K562 (cell line): ENCODE results near the gene MINPP1. TPM values are rescaled to one million over a fixed set of nuclear protein-coding genes. Genes with fewer than 3 reads are reported as not detected.

Source experiments
- ATAC-seq: fragments of 200-7000 bp; cut with Tn5 transposase; 3 replicates; pipeline ENCODE4 v1.9.1; 2020; ENCODE audit warnings: moderate library complexity
- BruUV-seq: library from RNA; stranded (reverse); fragments of 400-500 nt; replicated peaks from 2 replicates; lab custom pipeline; 2021; lab: Mats Ljungman, UMichigan
- CTCF ChIA-PET: fragments of 300-600 bp; formaldehyde crosslinking; extraction: SDS; loops from one replicate; lab custom pipeline; 2021; ENCODE audit warnings: low intra/inter-chr PET ratio; lab: Yijun Ruan, JAX
- POLR2A ChIA-PET: fragments of 300-600, 350-650 bp; sonication (Branson Sonifier 250); formaldehyde crosslinking; extraction: SDS; loops from one replicate; lab custom pipeline; 2021; ENCODE audit warnings: antibody characterized with exemption, inconsistent platforms; lab: Yijun Ruan, JAX
- DNase-seq, 4 experiments: peaks; one replicate each; pipeline versions ENCODE4 v3.0.0 to v3.0.0-alpha.2; 2011 to 2018; ENCODE audit warnings: low spot score in 3 of 4, mixed read lengths in 3 of 4; ENCODE audit errors: extremely low read depth in 1 of 4
- FAIRE-seq: peaks from 2 replicates; lab custom pipeline; 2011; peaks lifted over from hg19 to GRCh38; lab: Jason Lieb, UNC
- H2AFZ ChIP-seq: 2 replicates; pipeline ENCODE4 v1.6.0; 2011; ENCODE audit warnings: low read depth, low read length, control low read depth, inconsistent platforms
- H3K27ac ChIP-seq: fragments of 200-600 bp; 3 replicates; pipeline ENCODE4 v1.8.0; 2011; ENCODE audit warnings: low read depth, mild to moderate bottlenecking, control low read depth, inconsistent platforms, low read length, moderate library complexity, mixed read lengths; ENCODE audit errors: extremely low read depth
- H3K27me3 ChIP-seq, 2 experiments: fragments of 300-600 bp in 1 of 2; 2 replicates in 1 of 2; 3 replicates in 1 of 2; pipeline versions ENCODE4 v1.6.0 to v1.8.0; 2011; ENCODE audit warnings: inconsistent platforms in 2 of 2, low read length in 2 of 2, mild to moderate bottlenecking in 1 of 2, mixed read lengths in 1 of 2, moderate library complexity in 1 of 2; ENCODE audit not compliant: control insufficient read depth in 2 of 2, insufficient read depth in 2 of 2
- H3K36me3 ChIP-seq: fragments of 300-600 bp; 3 replicates; pipeline ENCODE4 v1.8.0; 2011; ENCODE audit warnings: mild to moderate bottlenecking, low read length, inconsistent platforms; ENCODE audit not compliant: control insufficient read depth, insufficient read depth
- H3K4me1 ChIP-seq, 2 experiments: fragments of 200-600 bp in 1 of 2; replicated peaks in 1 of 2; 2 replicates in 1 of 2; 3 replicates in 1 of 2; pipeline versions ENCODE4 v1.5.1 to v1.8.0; 2011; ENCODE audit warnings: inconsistent platforms in 2 of 2, low read length in 2 of 2, mild to moderate bottlenecking in 1 of 2, mixed read lengths in 1 of 2, moderate library complexity in 1 of 2; ENCODE audit not compliant: control insufficient read depth in 2 of 2, insufficient read depth in 2 of 2
- H3K4me2 ChIP-seq: 2 replicates; pipeline ENCODE4 v1.6.1; 2011; ENCODE audit warnings: low read length, control low read depth, inconsistent platforms, mixed read lengths; ENCODE audit not compliant: insufficient read depth
- H3K4me3 ChIP-seq: fragments of 200-600 bp; sonication (generic), shearing (Covaris generic); 2 replicates; pipeline ENCODE4 v1.5.1; 2016; ENCODE audit warnings: control low read depth, inconsistent platforms
- H3K79me2 ChIP-seq: fragments of 200-600 bp; 3 replicates; pipeline ENCODE4 v1.8.0; 2011; ENCODE audit warnings: low read length, inconsistent platforms; ENCODE audit not compliant: control insufficient read depth, insufficient read depth
- H3K9ac ChIP-seq, 2 experiments: 2 replicates each; pipeline versions ENCODE4 v1.6.0 to v1.6.1; 2011; ENCODE audit warnings: low read depth in 2 of 2, low read length in 2 of 2, control low read depth in 1 of 2, inconsistent platforms in 1 of 2, mild to moderate bottlenecking in 1 of 2, mixed read lengths in 1 of 2; ENCODE audit not compliant: insufficient read depth in 1 of 2
- H3K9me1 ChIP-seq: one replicate; pipeline ENCODE4 v1.6.0; 2011; ENCODE audit warnings: inconsistent platforms, mild to moderate bottlenecking, low read length, moderate library complexity; ENCODE audit not compliant: control insufficient read depth, insufficient read depth
- H3K9me3 ChIP-seq: replicated peaks from 2 replicates; pipeline ENCODE4 v1.5.1; 2011; ENCODE audit warnings: low read depth, low read length, inconsistent platforms; ENCODE audit not compliant: control insufficient read depth, insufficient read depth
- H4K20me1 ChIP-seq: replicated peaks from 2 replicates; pipeline ENCODE4 v1.6.1; 2011; ENCODE audit warnings: low read length, inconsistent platforms, mixed read lengths; ENCODE audit not compliant: control insufficient read depth, insufficient read depth
- RCOR1 ChIP-seq, 2 experiments: IDR thresholded peaks; 2 replicates each; pipeline ENCODE4 v1.6.1; 2012; ENCODE audit warnings: low read depth in 2 of 2, low read length in 2 of 2, borderline replicate concordance in 1 of 2, improper control_type of control experiment in 1 of 2
- STAG1 ChIP-seq: sonication (generic); formaldehyde crosslinking; IDR thresholded peaks from 2 replicates; pipeline ENCODE4 v1.5.0; 2020; ENCODE audit warnings: missing genetic modification reagents, borderline replicate concordance
- WGBS: fragments of 100-300 bp; shearing (Covaris generic); methylation state at CpG from one replicate; pipeline ENCODE4 v1.1.6; 2016; ENCODE audit warnings: low coverage, mixed read lengths; ENCODE audit not compliant: insufficient coverage; ENCODE audit errors: missing lambda C conversion rate; 5-methylcytosine and 5-hydroxymethylcytosine counted together
- in situ Hi-C: fragments of 300-500 bp; cut with MboI; formaldehyde crosslinking; loops from 4 replicates; pipeline ENCODE4 v1.15.0; 2018; ENCODE audit warnings: inconsistent platforms, mixed read lengths
- intact Hi-C: fragments of 100-400 bp; cut with micrococcal nuclease; formaldehyde crosslinking; loops from 2 replicates; pipeline ENCODE4 v1.14.2; 2022
- polyA plus RNA-seq, 8 experiments: library from polyadenylated mRNA; depleted of rRNA in 4 of 8; stranded (reverse) in 5 of 8; unstranded in 3 of 8; fragments of >200 nt; fragmentation: Nextera tagmentation in 2 of 8; fragmentation: Illumina TruSeq in 1 of 8; extraction: Ambion mirVana in 2 of 8; extraction: Trizol in 1 of 8; gene quantifications; 2 replicates each; pipeline versions ENCODE4 v1.2.1 to v1.2.3, GENCODE V29; 2011 to 2014; ENCODE audit warnings: inconsistent platforms in 1 of 8, missing spikeins in 1 of 8
- total RNA-seq, 7 experiments: library from RNA; depleted of rRNA in 6 of 7; stranded (reverse); fragments of >200 nt in 6 of 7; fragmentation: Illumina TruSeq in 2 of 7; extraction: Trizol in 2 of 7; gene quantifications; 2 replicates each; pipeline versions ENCODE4 v1.2.1 to v1.2.3, GENCODE V29; 2011 to 2021; ENCODE audit warnings: low replicate concordance in 1 of 7
- TF ChIP-seq, protein P1 (sequence below): fragments of 250-450 bp; sonication (Bioruptor Pico); IDR thresholded peaks from 2 replicates; pipeline ENCODE4 v1.4.0; 2020
- TF ChIP-seq, protein P2 (sequence below), 2 experiments: fragments of 450-650 bp; formaldehyde crosslinking in 1 of 2; IDR thresholded peaks; 2 replicates each; pipeline versions ENCODE4 v1.4.0 to v1.6.1; 2014 to 2020; ENCODE audit warnings: mild to moderate bottlenecking in 2 of 2, borderline replicate concordance in 1 of 2, low read depth in 1 of 2
- TF ChIP-seq, protein P3 (sequence below): fragments of 250-450 bp; sonication (Bioruptor Pico); IDR thresholded peaks from 2 replicates; pipeline ENCODE4 v1.4.0; 2020; ENCODE audit warnings: borderline replicate concordance

MINPP1 gene
- total and polyA plus RNA-seq, 9 of the 15 experiments (the other 6 are each of a cell fraction or from before 2014, with no cell fraction given), result 11.5 to 44.5 (median 27.1) TPM

DNA sequence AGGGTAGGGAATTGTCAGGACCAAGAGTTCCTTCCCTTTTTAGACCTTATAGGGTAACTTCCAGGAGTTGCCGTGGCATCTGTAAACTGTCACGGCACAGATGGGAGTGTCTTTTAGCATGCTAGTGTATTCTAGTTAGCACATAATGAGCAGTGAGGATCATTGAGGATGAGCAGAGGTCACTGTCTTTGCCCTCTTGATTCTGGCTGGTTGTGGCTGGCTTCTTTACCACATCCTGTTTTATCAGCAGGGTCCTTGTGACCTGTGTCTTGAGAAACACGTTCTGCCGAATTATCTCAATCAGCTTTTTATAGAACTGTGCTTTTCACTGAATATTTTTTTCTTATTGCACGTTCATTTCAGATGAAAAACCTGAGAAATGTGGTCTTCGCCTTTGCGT lies 41.5 kb downstream of the MINPP1 start:
- in situ Hi-C loops, result no loop called here
- H3K9me1 ChIP-seq, result no peaks in the 10 kb centered on the region
- H3K9me3 ChIP-seq, result no peaks in the 10 kb centered on the region
- ATAC-seq (peak; percentile 65), FAIRE-seq (peak; percentile 93), DNase-seq (peak in 1 of 4 experiments; percentile 50)
- H3K79me2 ChIP-seq, result peaks cover 52% of the 10 kb centered on the region
- H2AFZ ChIP-seq, result no peak overlapping the region
- H3K4me3 ChIP-seq, result no peak overlapping the region
- no peak overlapping the region for H3K27ac ChIP-seq
- no peak overlapping the region; the same call in 1 of the 2 replicates for H3K4me2 ChIP-seq
- H3K36me3 ChIP-seq, result peaks cover 58% of the 10 kb centered on the region; the same call in 2 of the 3 replicates
- no peaks in the 10 kb centered on the region for H3K27me3 ChIP-seq
- H4K20me1 ChIP-seq, result no peaks in the 10 kb centered on the region; the same call in 1 of the 2 replicates
- H3K4me1 ChIP-seq, result peaks cover 8 to 30% of the 10 kb centered on the region in 2 experiments; a peak in 4 of 5 replicates
- CTCF ChIA-PET, result no interaction called here
- H3K9ac ChIP-seq, result no peak overlapping the region
- POLR2A ChIA-PET, result interaction anchor here (0.7 to 0.8 kb wide), 2 partner anchors 8 to 22 kb away, joined by 3 to 5 read pairs; no protein-coding TSS in a partner anchor
- BruUV-seq, result no TSS peak
- intact Hi-C loops, result loop anchor here (5.0 kb wide), 1 partner anchor 106 kb away; no protein-coding TSS in a partner anchor
- WGBS, result 37% methylated on average over 7 of the region's 7 CpGs
- TF ChIP-seq, protein P1, sequence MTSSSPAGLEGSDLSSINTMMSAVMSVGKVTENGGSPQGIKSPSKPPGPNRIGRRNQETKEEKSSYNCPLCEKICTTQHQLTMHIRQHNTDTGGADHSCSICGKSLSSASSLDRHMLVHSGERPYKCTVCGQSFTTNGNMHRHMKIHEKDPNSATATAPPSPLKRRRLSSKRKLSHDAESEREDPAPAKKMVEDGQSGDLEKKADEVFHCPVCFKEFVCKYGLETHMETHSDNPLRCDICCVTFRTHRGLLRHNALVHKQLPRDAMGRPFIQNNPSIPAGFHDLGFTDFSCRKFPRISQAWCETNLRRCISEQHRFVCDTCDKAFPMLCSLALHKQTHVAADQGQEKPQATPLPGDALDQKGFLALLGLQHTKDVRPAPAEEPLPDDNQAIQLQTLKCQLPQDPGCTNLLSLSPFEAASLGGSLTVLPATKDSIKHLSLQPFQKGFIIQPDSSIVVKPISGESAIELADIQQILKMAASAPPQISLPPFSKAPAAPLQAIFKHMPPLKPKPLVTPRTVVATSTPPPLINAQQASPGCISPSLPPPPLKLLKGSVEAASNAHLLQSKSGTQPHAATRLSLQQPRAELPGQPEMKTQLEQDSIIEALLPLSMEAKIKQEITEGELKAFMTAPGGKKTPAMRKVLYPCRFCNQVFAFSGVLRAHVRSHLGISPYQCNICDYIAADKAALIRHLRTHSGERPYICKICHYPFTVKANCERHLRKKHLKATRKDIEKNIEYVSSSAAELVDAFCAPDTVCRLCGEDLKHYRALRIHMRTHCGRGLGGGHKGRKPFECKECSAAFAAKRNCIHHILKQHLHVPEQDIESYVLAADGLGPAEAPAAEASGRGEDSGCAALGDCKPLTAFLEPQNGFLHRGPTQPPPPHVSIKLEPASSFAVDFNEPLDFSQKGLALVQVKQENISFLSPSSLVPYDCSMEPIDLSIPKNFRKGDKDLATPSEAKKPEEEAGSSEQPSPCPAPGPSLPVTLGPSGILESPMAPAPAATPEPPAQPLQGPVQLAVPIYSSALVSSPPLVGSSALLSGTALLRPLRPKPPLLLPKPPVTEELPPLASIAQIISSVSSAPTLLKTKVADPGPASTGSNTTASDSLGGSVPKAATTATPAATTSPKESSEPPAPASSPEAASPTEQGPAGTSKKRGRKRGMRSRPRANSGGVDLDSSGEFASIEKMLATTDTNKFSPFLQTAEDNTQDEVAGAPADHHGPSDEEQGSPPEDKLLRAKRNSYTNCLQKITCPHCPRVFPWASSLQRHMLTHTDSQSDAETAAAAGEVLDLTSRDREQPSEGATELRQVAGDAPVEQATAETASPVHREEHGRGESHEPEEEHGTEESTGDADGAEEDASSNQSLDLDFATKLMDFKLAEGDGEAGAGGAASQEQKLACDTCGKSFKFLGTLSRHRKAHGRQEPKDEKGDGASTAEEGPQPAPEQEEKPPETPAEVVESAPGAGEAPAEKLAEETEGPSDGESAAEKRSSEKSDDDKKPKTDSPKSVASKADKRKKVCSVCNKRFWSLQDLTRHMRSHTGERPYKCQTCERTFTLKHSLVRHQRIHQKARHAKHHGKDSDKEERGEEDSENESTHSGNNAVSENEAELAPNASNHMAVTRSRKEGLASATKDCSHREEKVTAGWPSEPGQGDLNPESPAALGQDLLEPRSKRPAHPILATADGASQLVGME (CRISPR knock-in tag), result no peak
- TF ChIP-seq STAG1 (no peak), RCOR1 (IDR thresholded peaks at IDR 0.05; ENCODE audit: borderline replicate concordance in 1 of 2, low read depth in 2 of 2, low read length in 2 of 2) (peak in 1 of 2 experiments; percentile 62; a peak in 1 of 4 replicates)
- TF ChIP-seq, protein P2, sequence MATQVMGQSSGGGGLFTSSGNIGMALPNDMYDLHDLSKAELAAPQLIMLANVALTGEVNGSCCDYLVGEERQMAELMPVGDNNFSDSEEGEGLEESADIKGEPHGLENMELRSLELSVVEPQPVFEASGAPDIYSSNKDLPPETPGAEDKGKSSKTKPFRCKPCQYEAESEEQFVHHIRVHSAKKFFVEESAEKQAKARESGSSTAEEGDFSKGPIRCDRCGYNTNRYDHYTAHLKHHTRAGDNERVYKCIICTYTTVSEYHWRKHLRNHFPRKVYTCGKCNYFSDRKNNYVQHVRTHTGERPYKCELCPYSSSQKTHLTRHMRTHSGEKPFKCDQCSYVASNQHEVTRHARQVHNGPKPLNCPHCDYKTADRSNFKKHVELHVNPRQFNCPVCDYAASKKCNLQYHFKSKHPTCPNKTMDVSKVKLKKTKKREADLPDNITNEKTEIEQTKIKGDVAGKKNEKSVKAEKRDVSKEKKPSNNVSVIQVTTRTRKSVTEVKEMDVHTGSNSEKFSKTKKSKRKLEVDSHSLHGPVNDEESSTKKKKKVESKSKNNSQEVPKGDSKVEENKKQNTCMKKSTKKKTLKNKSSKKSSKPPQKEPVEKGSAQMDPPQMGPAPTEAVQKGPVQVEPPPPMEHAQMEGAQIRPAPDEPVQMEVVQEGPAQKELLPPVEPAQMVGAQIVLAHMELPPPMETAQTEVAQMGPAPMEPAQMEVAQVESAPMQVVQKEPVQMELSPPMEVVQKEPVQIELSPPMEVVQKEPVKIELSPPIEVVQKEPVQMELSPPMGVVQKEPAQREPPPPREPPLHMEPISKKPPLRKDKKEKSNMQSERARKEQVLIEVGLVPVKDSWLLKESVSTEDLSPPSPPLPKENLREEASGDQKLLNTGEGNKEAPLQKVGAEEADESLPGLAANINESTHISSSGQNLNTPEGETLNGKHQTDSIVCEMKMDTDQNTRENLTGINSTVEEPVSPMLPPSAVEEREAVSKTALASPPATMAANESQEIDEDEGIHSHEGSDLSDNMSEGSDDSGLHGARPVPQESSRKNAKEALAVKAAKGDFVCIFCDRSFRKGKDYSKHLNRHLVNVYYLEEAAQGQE (IDR thresholded peaks at IDR 0.05; ENCODE audit: borderline replicate concordance), result peak; percentile 69
- TF ChIP-seq, protein P2 (CRISPR knock-in tag; IDR thresholded peaks at IDR 0.05; ENCODE audit: low read depth), result no peak
- TF ChIP-seq, protein P3, sequence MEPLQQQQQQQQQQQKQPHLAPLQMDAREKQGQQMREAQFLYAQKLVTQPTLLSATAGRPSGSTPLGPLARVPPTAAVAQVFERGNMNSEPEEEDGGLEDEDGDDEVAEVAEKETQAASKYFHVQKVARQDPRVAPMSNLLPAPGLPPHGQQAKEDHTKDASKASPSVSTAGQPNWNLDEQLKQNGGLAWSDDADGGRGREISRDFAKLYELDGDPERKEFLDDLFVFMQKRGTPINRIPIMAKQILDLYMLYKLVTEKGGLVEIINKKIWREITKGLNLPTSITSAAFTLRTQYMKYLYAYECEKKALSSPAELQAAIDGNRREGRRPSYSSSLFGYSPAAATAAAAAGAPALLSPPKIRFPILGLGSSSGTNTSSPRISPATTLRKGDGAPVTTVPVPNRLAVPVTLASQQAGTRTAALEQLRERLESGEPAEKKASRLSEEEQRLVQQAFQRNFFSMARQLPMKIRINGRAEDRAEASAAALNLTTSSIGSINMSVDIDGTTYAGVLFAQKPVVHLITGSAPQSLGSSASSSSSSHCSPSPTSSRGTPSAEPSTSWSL (CRISPR knock-in tag), result no peak
